ENCODE data around the gene RIT2. TPM values are rescaled to one million over a fixed set of nuclear protein-coding genes. Genes with fewer than 3 reads are reported as not detected.
A peak's percentile ranks its signal among the peaks of the same experiment; 100 is the strongest.

The RIT2 gene
- polyA plus RNA-seq, 4 donors: not detected

DNA sequence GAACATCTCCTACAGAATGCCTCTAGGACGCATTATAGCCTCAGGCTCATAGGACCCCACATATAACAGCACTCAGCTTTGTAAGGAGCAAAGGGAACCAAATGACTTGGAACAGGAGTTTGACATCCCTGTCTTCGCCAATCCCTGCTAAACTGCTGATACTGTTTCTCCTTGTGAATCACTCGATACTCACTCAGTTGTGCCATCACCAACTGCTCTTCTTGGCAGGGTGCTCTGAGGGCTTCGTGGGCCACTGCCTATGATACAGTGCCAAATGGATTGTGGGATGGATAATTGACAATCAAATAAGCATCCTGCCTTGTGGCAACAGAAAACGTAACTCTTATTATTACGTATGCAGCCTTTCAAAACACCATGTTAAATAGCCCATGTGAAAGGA lies 396.3 kb downstream of the RIT2 start:
- DNase-seq (ENCODE audit: low read depth in 4 of 4, low spot score in 3 of 4): no peak

- no peak for DNase-seq (ENCODE audit: low read depth in 4 of 4, low spot score in 3 of 4)
Measured at GRCh38 chr18:42712065-42712464, 403.4 kb downstream of the RIT2 start.

- DNase-seq (ENCODE audit: low read depth in 4 of 4, low spot score in 3 of 4): no peak
Measured at GRCh38 chr18:42707080-42707479, 408.4 kb downstream of the RIT2 start.

GRCh38 chr18:42706618-42707017 lies 408.9 kb downstream of the RIT2 start:
- DNase-seq (ENCODE audit: low read depth in 4 of 4, low spot score in 3 of 4): peak in 2 of 4 donors; percentile 5 to 10

GRCh38 chr18:42706029-42706608 lies 409.4 kb downstream of the RIT2 start:
- DNase-seq (ENCODE audit: low read depth in 4 of 4, low spot score in 3 of 4): no peak

Other genes starting within 250 kb of the RIT2 start
- 1 to 10 TPM in 1 of 4 donors, under 1 TPM in 3; 0.16 to 1.3 (median 0.56) TPM for gene SYT4, start 161.8 kb upstream of the RIT2 start, polyA plus RNA-seq (ENCODE audit: insufficient read length in 4 of 4)